GM18499 (cell line): Measurements from ENCODE around the gene ABLIM2.

Experiments
- ATAC-seq: cut with Tn5 transposase; IDR thresholded peaks from one replicate; pipeline ENCODE4 v1.9.1; 2021; ENCODE audit warnings: moderate number of reproducible peaks; ENCODE audit not compliant: insufficient read depth, unreplicated experiment

Gene ABLIM2

DNA sequence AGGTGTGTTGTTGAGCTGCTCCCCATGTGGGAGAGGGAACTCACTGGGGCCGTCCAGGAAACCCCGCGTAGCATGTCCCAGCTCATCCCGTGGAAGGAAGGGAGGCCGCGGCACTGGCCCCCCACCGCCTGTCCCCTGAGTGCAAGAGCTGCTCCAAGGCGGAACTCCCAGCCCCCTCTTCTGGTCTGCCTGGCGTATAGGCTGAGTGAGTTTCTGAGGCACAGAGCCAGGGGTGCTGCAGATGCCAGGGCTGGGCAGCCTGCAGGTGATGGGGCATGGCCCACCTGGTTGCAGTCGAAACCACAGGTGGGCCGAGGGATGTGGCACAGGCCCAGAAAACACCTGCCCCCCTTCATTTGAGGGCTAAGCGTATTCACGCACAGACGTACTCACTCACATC lies 49.6 kb downstream of the ABLIM2 start:
- ATAC-seq = no peak

- no peak for ATAC-seq
Observed at GRCh38 chr4:8108261-8108660, 50.4 kb downstream of the ABLIM2 start.

DNA sequence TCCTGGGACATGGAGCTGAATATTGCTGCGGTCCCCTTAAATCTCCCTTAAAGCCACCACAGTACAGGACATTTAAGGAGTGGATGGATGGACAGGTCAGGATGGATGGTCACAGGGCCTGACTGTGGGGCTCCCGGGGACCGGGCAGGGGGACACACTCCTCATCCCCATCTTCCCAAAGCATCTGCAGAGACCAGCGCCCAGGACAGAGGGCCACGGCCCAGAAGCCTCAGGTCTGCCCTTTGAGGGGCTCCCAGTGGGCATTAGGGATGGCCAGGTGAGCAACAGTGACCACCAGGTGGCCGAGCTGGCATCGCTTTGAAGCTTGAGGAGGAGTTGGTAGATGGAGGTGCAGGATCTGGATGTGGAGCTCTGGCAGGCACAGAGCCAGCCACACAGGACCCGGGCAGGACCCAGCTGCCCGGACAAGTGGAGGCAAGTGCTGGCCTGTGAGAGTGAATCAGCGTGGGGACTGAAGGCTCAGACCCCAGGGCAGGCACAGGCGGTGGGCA lies 51.4 kb downstream of the ABLIM2 start:
- ATAC-seq = no peak

GRCh38 chr4:8106451-8107025 lies 52.1 kb downstream of the ABLIM2 start:
- ATAC-seq = no peak

- no peak for ATAC-seq
Observed at GRCh38 chr4:8105306-8106100, 53.1 kb downstream of the ABLIM2 start.

- no peak for ATAC-seq
Observed at GRCh38 chr4:8104491-8105305, 53.9 kb downstream of the ABLIM2 start.

GRCh38 chr4:8103421-8104390 lies 54.9 kb downstream of the ABLIM2 start:
- no peak for ATAC-seq

GRCh38 chr4:8102831-8103230 lies 55.8 kb downstream of the ABLIM2 start:
- ATAC-seq = no peak

DNA sequence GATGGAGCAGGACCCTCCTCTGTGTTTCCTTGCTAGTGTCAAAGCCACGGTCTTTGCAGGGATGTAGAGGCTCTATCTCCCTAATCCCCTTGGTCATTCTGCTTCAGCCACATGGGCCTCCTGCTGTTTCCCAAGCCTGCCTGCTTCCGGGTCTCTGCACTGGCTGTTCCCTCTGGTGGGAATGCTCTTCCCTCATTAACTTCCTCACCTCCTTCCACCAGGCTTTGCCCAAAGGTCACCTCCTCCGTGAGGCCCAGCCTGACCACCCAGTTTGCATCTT lies 56.6 kb downstream of the ABLIM2 start:
- no peak for ATAC-seq

GRCh38 chr4:8101213-8102075 lies 57.2 kb downstream of the ABLIM2 start:
- no peak for ATAC-seq

DNA sequence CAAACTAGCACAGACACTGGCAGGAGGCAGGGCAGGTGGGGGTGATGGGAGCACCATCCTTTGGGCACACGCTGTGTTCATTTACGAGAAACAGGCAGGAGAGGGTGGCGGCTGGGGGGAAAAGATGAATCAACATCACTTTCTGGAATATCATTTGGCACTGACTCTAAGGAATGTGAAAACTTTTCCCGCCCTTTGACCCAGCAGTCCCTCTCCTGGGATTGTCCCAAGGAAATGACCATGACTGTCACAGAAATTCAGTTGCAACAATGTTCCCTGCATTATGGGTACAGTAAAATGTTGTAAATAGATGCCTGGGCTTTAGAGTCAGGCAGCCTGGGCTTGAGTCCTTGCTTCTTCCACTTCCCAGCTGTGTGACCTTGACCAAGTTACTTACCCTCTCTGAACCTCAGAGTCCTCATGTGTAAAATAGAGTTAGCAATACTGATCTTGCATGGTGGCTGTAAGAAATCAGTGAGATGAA lies 58.6 kb downstream of the ABLIM2 start:
- no peak for ATAC-seq

GRCh38 chr4:8098506-8098905 lies 60.1 kb downstream of the ABLIM2 start:
- ATAC-seq = no peak

- no peak for ATAC-seq
Observed at GRCh38 chr4:8097721-8098345, 60.8 kb downstream of the ABLIM2 start.

GRCh38 chr4:8097141-8097541 lies 61.5 kb downstream of the ABLIM2 start:
- ATAC-seq = no peak

GRCh38 chr4:8096690-8097061 lies 61.9 kb downstream of the ABLIM2 start:
- no peak for ATAC-seq

DNA sequence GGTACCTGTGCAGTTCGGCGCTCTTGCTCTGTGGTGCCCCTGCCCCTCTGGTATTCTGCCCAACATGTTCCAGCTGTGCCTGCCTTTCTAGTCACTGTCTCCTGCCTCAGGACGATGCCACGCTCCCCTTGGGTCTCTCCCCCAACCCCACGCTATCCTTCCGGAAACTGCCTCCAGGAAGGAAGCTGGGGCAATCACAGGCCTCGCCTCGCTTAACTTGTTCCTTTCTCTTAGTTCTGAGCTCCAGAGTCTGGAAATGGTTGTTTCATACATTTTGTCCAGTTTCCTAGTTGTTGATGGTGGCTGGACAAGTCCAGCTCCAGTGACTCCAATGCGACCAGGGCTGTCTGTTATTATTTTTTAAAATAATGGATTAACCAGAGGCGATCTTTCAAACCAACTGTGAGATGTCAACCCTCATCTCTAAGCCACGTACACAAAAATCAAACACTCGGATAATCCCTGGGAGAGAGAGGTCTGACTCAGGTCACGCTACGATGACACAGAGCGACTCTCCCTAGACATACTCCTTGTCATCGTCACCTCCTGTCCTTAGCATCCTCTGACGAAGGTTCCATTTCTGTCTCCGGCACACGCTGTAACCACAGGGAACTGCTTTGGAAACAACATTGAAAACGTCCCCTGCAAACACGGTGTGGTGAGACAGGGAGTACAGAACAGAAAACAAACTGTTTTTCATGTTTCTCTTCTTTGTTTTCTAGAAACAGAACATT lies 62.5 kb downstream of the ABLIM2 start:
- ATAC-seq = no peak

DNA sequence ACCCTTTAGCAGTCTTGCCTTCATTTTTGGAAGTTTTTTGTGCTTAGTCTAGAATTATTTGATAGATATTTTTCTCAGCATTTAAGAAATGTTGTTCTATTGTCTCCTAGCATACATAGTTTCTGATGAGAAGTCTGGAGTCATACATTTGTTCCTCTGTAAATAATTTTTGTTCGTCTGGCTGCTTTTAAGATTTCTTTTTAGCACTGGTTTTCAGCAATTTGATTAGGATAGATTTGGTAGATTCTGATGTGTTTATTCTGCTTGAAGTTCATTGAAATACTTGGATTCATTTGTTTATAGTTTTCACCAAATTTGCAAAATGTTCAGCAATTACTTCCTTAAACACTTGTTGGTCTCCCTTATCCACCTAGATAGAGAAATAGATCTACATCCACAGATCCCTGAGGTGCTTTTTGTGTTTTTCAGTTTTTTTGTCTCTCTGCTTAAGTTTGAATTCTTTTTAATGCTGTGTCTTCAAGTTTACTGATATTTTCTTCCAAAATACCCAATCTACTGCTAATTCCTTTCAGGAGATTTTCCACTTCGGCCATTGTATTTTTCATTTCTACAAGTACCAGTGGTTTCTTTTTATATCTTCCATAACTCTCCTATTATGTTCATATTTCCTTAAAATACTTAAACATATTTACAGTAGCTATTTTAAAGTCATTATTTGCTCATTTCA lies 64.9 kb downstream of the ABLIM2 start:
- no peak for ATAC-seq
